NB4 (cell line): Measurements from ENCODE around the gene MINDY4.

Experiments
- DNase-seq: peaks from one replicate; pipeline ENCODE4 v3.0.0; 2010; ENCODE audit warnings: low read depth
- H3K4me3 ChIP-seq: one replicate; pipeline ENCODE4 v1.5.1; 2011; ENCODE audit warnings: mild to moderate bottlenecking, low read depth, low read length, moderate library complexity
- MYC ChIP-seq: IDR thresholded peaks from 2 replicates; pipeline ENCODE4 v1.6.1; 2011; ENCODE audit warnings: low read depth, low read length
- POLR2A ChIP-seq: IDR thresholded peaks from 2 replicates; pipeline ENCODE4 v1.6.1; 2011; ENCODE audit warnings: mild to moderate bottlenecking; ENCODE audit not compliant: insufficient read length; ENCODE audit errors: extremely low read depth
- TF ChIP-seq, protein P1 (sequence below): IDR thresholded peaks from 2 replicates; pipeline ENCODE4 v1.6.1; 2011; ENCODE audit warnings: low read depth, low read length
- TF ChIP-seq, protein P2 (sequence below): IDR thresholded peaks from one replicate; pipeline ENCODE4 v1.5.1; 2012; ENCODE audit warnings: low read depth, low read length

MINDY4 gene

GRCh38 chr7:30923774-30924413 lies 152.7 kb downstream of the MINDY4 start:
- TF ChIP-seq POLR2A, result no peak
- TF ChIP-seq MYC, result no peak
- TF ChIP-seq, protein P1, sequence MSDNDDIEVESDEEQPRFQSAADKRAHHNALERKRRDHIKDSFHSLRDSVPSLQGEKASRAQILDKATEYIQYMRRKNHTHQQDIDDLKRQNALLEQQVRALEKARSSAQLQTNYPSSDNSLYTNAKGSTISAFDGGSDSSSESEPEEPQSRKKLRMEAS, result no peak
- TF ChIP-seq, protein P2, sequence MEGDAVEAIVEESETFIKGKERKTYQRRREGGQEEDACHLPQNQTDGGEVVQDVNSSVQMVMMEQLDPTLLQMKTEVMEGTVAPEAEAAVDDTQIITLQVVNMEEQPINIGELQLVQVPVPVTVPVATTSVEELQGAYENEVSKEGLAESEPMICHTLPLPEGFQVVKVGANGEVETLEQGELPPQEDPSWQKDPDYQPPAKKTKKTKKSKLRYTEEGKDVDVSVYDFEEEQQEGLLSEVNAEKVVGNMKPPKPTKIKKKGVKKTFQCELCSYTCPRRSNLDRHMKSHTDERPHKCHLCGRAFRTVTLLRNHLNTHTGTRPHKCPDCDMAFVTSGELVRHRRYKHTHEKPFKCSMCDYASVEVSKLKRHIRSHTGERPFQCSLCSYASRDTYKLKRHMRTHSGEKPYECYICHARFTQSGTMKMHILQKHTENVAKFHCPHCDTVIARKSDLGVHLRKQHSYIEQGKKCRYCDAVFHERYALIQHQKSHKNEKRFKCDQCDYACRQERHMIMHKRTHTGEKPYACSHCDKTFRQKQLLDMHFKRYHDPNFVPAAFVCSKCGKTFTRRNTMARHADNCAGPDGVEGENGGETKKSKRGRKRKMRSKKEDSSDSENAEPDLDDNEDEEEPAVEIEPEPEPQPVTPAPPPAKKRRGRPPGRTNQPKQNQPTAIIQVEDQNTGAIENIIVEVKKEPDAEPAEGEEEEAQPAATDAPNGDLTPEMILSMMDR, result no peak
- H3K4me3 ChIP-seq, result no peak overlapping the region
- DNase-seq, result no peak

GRCh38 chr7:30924624-30925023 lies 153.4 kb downstream of the MINDY4 start:
- TF ChIP-seq, protein P1, result no peak
- TF ChIP-seq, protein P2, result no peak
- TF ChIP-seq POLR2A, result no peak
- no peak for TF ChIP-seq MYC
- no peak for DNase-seq
- H3K4me3 ChIP-seq, result no peak overlapping the region

DNA sequence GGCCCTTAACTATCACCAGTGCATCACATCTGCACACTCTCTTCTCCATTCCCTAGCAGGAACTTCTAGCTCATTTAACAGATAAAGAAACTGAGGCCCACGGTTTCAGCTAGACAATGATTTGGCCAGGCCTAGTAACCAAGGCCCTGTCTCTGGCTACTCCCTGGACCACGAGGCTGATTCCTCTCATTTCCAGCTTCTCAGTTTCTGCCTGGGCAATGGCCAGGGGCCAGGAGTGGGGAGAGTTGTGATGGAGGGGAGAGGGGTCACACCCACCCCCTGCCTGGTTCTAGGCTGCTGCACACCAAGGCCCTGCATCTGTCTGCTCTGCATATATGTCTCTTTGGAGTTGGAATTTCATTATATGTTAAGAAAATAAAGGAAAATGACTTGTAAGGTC lies 153.9 kb downstream of the MINDY4 start:
- no peak overlapping the region for H3K4me3 ChIP-seq
- TF ChIP-seq, protein P1, result no peak
- TF ChIP-seq POLR2A (no peak), MYC (no peak)
- TF ChIP-seq, protein P2, result no peak
- DNase-seq, result no peak

GRCh38 chr7:30925913-30926312 lies 154.7 kb downstream of the MINDY4 start:
- TF ChIP-seq MYC, result no peak
- TF ChIP-seq, protein P2, result no peak
- TF ChIP-seq, protein P1, result no peak
- TF ChIP-seq POLR2A, result no peak
- no peak for DNase-seq
- H3K4me3 ChIP-seq, result no peak overlapping the region

DNA sequence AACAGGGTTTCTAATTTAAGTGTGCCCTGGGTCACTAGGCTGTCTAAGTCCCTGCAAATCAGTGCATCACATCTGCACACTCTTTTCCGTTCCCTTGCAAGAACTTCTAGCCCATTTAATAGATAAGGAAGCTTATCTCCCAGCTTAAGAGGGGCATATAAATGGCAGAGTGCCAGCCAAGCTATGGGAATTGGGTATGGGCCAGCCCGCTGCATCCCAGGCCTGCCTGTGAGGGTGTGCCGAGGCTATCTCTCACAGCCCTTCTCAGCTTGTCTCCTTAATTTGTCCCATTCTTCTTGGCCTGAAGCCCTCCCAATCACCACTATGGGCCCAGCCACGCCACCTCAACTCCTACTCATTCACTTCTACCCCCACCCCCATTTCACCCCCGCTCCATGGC lies 155.1 kb downstream of the MINDY4 start:
- TF ChIP-seq, protein P2, result no peak
- TF ChIP-seq, protein P1, result no peak
- no peak for TF ChIP-seq MYC
- no peak for TF ChIP-seq POLR2A
- H3K4me3 ChIP-seq, result no peak overlapping the region
- DNase-seq, result no peak

- DNase-seq, result no peak
- TF ChIP-seq MYC (no peak), POLR2A (no peak)
- TF ChIP-seq, protein P2, result no peak
- H3K4me3 ChIP-seq, result no peak overlapping the region
Measured at GRCh38 chr7:30927040-30927439, 155.8 kb downstream of the MINDY4 start.
